ENCODE measurements around the gene ELL2.
A peak's percentile ranks its signal among the peaks of the same experiment; 100 is the strongest.

The ELL2 gene

GRCh38 chr5:95961617-95962474 is at the start of gene ELL2:
ELL2 (minus strand) TSS chr5:95961851; CDS start chr5:95961721, 130 bp downstream.
- DNase-seq: peak; percentile 61 to 97 (median 90)

- DNase-seq: no peak
These were observed 47.5 kb upstream of the ELL2 start for GRCh38 chr5:96008987-96009647.

- DNase-seq: no peak
These were observed 46.8 kb upstream of the ELL2 start for GRCh38 chr5:96008487-96008886.

GRCh38 chr5:96007051-96007450 is 45.4 kb upstream of the ELL2 start:
- no peak for DNase-seq

GRCh38 chr5:96006291-96006690 is 44.6 kb upstream of the ELL2 start:
- no peak for DNase-seq

- DNase-seq: no peak
These were observed 43.1 kb upstream of the ELL2 start for GRCh38 chr5:96004754-96005153.

GRCh38 chr5:96004087-96004486 is 42.4 kb upstream of the ELL2 start:
- DNase-seq: no peak

GRCh38 chr5:96001262-96001661 is 39.6 kb upstream of the ELL2 start:
- DNase-seq: no peak

- DNase-seq: no peak
These were observed 38.7 kb upstream of the ELL2 start for GRCh38 chr5:96000308-96000707.

- DNase-seq: no peak
These were observed 35.5 kb upstream of the ELL2 start for GRCh38 chr5:95996904-95997723.

- no peak for DNase-seq
These were observed 34.4 kb upstream of the ELL2 start for GRCh38 chr5:95995962-95996489.

- DNase-seq: no peak
These were observed 32.1 kb upstream of the ELL2 start for GRCh38 chr5:95993776-95994175.

- no peak for DNase-seq
These were observed 31.6 kb upstream of the ELL2 start for GRCh38 chr5:95993266-95993665.

GRCh38 chr5:95989283-95990048 is 27.8 kb upstream of the ELL2 start:
- DNase-seq: no peak

GRCh38 chr5:95988877-95989276 is 27.2 kb upstream of the ELL2 start:
- no peak for DNase-seq

- DNase-seq: no peak
These were observed 26.4 kb upstream of the ELL2 start for GRCh38 chr5:95988094-95988493.

GRCh38 chr5:95986937-95987520 is 25.4 kb upstream of the ELL2 start:
- no peak for DNase-seq

- no peak for DNase-seq
These were observed 24.4 kb upstream of the ELL2 start for GRCh38 chr5:95986001-95986400.

- DNase-seq: no peak
These were observed 23.6 kb upstream of the ELL2 start for GRCh38 chr5:95985249-95985648.

GRCh38 chr5:95984287-95984938 is 22.8 kb upstream of the ELL2 start:
- no peak for DNase-seq

- no peak for DNase-seq
These were observed 21.9 kb upstream of the ELL2 start for GRCh38 chr5:95983509-95983908.
